Body of pancreas (tissue), 4 donors: Measurements from ENCODE around the gene EPS8. TPM values are rescaled to one million over a fixed set of nuclear protein-coding genes. Genes with fewer than 3 reads are reported as not detected.

Experiments used
- ATAC-seq: fragments of 150-250 bp; one replicate; pipeline ENCODE4 v1.9.1; 2016
- DNase-seq, 4 donors: peaks; one replicate each; pipeline ENCODE4 v3.0.0-alpha.2; 2019
- H3K27ac ChIP-seq, 4 donors: fragments of 200-600 bp; sonication (generic); 1 replicate in 3 of 4; 2 replicates in 1 of 4; pipeline versions ENCODE4 v1.5.1 to v1.6.1; 2016 to 2019; ENCODE audit warnings: mild to moderate bottlenecking in 1 of 4, mixed read lengths in 1 of 4, moderate library complexity in 1 of 4
- H3K27me3 ChIP-seq, 2 donors: fragments of 200-600 bp; sonication (generic); one replicate each; pipeline ENCODE4 v1.6.0; 2016; ENCODE audit warnings: mild to moderate bottlenecking in 1 of 2
- H3K36me3 ChIP-seq, 2 donors: fragments of 200-600 bp; sonication (generic); replicated peaks in 1 of 2; 2 replicates each; pipeline ENCODE4 v1.5.1; 2016; ENCODE audit warnings: low read depth in 2 of 2; ENCODE audit not compliant: insufficient read depth in 1 of 2
- H3K4me1 ChIP-seq: fragments of 200-600 bp; sonication (generic); one replicate; pipeline ENCODE4 v1.6.0; 2016
- H3K4me3 ChIP-seq, 2 donors: fragments of 200-600 bp; sonication (generic); 1 replicate in 1 of 2; 2 replicates in 1 of 2; pipeline ENCODE4 v1.5.1; 2016 to 2019
- H3K9me3 ChIP-seq, 3 donors: fragments of 200-600 bp; sonication (generic); 1 replicate in 2 of 3; 2 replicates in 1 of 3; pipeline ENCODE4 v1.5.1; 2016
- CTCF ChIP-seq, 7 experiments: fragments of 450-650 bp in 4 of 7; fragments of 200-600 bp in 3 of 7; sonication (generic) in 3 of 7; IDR thresholded peaks; one replicate each; pipeline ENCODE4 v1.5.1; 2016 to 2019; ENCODE audit warnings: antibody characterized with exemption in 7 of 7
- POLR2A ChIP-seq, 3 donors: fragments of 450-650 bp; IDR thresholded peaks; one replicate each; pipeline ENCODE4 v1.6.1; 2016; ENCODE audit warnings: antibody characterized with exemption in 3 of 3, mild to moderate bottlenecking in 2 of 3
- WGBS, 2 donors: methylation state at CpG; one replicate each; pipeline ENCODE4 v1.1.5; 2017; 5-methylcytosine and 5-hydroxymethylcytosine counted together
- intact Hi-C: fragments of 100-400 bp; cut with DNase I; formaldehyde crosslinking; loops from one replicate; pipeline ENCODE4 v1.15.1; 2023
- total RNA-seq, 2 donors: library from RNA; depleted of rRNA; stranded (reverse); fragments of >200 nt; gene quantifications; one replicate each; pipeline ENCODE4 v1.1.0, GENCODE V29; 2016

Gene EPS8
- total RNA-seq, 2 donors from 2014 or later = 31.6 to 41.2 TPM

- peak in 3 of 4 donors; percentile 23 to 34 (median 31) for DNase-seq
- H3K4me3 ChIP-seq = no peak overlapping the region
- no peaks in the 10 kb centered on the region for H3K27me3 ChIP-seq
- TF ChIP-seq CTCF (IDR thresholded peaks at IDR 0.05) (no peak), POLR2A (IDR thresholded peaks at IDR 0.05) (no peak)
- peak; percentile 77 for ATAC-seq
- WGBS, 2 donors = 56% methylated on average over 3 of the region's 3 CpGs
- H3K27ac ChIP-seq = peak overlapping the region in 3 of 4 donors; percentile 32 to 68 (median 66)
- intact Hi-C loops = no loop called here
- no peaks in the 10 kb centered on the region for H3K36me3 ChIP-seq
- no peaks in the 10 kb centered on the region for H3K9me3 ChIP-seq
- H3K4me1 ChIP-seq = peaks cover 9% of the 10 kb centered on the region
Measured at GRCh38 chr12:15823360-15824128, 34.4 kb upstream of the EPS8 start.

GRCh38 chr12:15819644-15820437 is 30.7 kb upstream of the EPS8 start:
- WGBS, 2 donors = 55 to 57% methylated on average over 3 of the region's 3 CpGs
- H3K9me3 ChIP-seq = no peaks in the 10 kb centered on the region
- ATAC-seq (no peak), DNase-seq (no peak)
- H3K36me3 ChIP-seq = no peaks in the 10 kb centered on the region
- H3K4me1 ChIP-seq = peaks cover 9% of the 10 kb centered on the region
- H3K27me3 ChIP-seq = no peaks in the 10 kb centered on the region
- H3K4me3 ChIP-seq = no peak overlapping the region
- intact Hi-C loops = no loop called here
- no peak overlapping the region for H3K27ac ChIP-seq
- no peak for TF ChIP-seq CTCF (IDR thresholded peaks at IDR 0.05)
- TF ChIP-seq POLR2A (IDR thresholded peaks at IDR 0.05) = no peak

GRCh38 chr12:15818418-15818817 is 29.2 kb upstream of the EPS8 start:
- DNase-seq = no peak
- no peak for ATAC-seq
- 83 to 90% methylated on average over 1 of the region's 1 CpG for WGBS, 2 donors
- intact Hi-C loops = no loop called here
- peaks cover 3% of the 10 kb centered on the region for H3K4me1 ChIP-seq
- no peak overlapping the region for H3K4me3 ChIP-seq
- H3K27me3 ChIP-seq = no peaks in the 10 kb centered on the region
- TF ChIP-seq CTCF (IDR thresholded peaks at IDR 0.05) = no peak
- TF ChIP-seq POLR2A (IDR thresholded peaks at IDR 0.05) = no peak
- no peaks in the 10 kb centered on the region for H3K9me3 ChIP-seq
- no peaks in the 10 kb centered on the region for H3K36me3 ChIP-seq
- no peak overlapping the region for H3K27ac ChIP-seq

- intact Hi-C loops = no loop called here
- TF ChIP-seq CTCF (IDR thresholded peaks at IDR 0.05) (no peak), POLR2A (IDR thresholded peaks at IDR 0.05) (no peak)
- H3K4me1 ChIP-seq = no peaks in the 10 kb centered on the region
- H3K36me3 ChIP-seq = no peaks in the 10 kb centered on the region
- H3K27me3 ChIP-seq = no peaks in the 10 kb centered on the region
- H3K27ac ChIP-seq = no peak overlapping the region
- H3K4me3 ChIP-seq = no peak overlapping the region
- 71 to 74% methylated on average over 2 of the region's 2 CpGs for WGBS, 2 donors
- H3K9me3 ChIP-seq = no peaks in the 10 kb centered on the region
- ATAC-seq = no peak
- DNase-seq = no peak
Measured at GRCh38 chr12:15815730-15816129, 26.5 kb upstream of the EPS8 start.
